Measurements from ENCODE around the gene SBK2.

The SBK2 gene

DNA sequence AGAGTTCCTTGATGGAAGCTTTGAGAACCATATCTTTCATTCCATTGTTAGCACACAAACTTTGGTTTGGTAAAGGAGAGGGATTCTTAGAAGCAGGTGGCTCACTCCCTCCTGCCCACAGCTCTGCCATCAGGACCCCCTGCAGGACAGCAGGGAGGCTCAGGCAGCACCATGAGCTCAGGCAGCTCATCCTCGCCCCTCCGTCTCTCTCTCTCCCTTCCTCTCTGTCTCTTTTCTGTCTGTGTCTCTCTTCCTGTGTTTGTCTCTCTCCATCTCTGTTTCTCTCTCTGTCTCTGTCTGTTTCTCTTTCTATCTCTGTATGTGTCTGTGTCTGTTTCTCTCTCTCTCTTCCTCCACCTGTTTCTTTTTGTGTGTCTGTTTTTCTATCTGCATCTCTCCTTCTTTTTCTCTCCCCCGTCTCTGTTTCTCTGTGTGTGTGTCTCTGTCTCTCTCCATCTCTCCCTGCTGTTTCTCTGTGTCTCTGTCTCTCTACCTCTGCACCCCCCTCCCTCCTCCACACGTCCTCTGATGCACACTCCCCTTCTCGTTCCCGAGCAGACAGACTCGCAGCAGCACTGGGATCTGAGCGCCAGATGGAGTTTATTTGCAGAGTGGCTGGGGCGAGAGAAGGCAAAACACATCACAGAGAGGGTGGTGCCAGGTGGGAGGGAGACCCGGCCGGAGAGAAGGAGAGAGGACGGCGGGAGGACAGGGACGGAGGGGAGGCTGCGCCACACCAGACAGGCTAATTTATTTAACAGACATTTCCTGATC lies 8.7 kb downstream of the SBK2 start:
- Histone ChIP-seq H2BK12ac (ENCODE audit: low read length in 2 of 2) (no peak overlapping the region), H4K91ac (ENCODE audit: low read length) (no peak overlapping the region), H3K23ac (ENCODE audit: low read length in 2 of 2) (no peak overlapping the region), H3K18ac (ENCODE audit: low read depth in 1 of 2, low read length in 2 of 2) (no peak overlapping the region), H2BK120ac (ENCODE audit: low read depth, low read length) (no peak overlapping the region), H2BK5ac (ENCODE audit: low read depth, low read length, poor library complexity, severe bottlenecking) (peak overlapping the region; percentile 20), H2BK15ac (ENCODE audit: low read depth, poor library complexity, severe bottlenecking) (no peak overlapping the region), H3K9ac (ENCODE audit: low read length) (peak overlapping the region; percentile 45), H3K14ac (ENCODE audit: low read length in 2 of 2) (no peak overlapping the region), H3K9me3 (ENCODE audit: control insufficient read depth, low read length) (no peaks in the 10 kb centered on the region), H3K79me1 (replicated peaks; ENCODE audit: low read length, poor library complexity, severe bottlenecking) (no peaks in the 10 kb centered on the region), H4K8ac (ENCODE audit: low read length) (no peak overlapping the region), H3K27me3 (ENCODE audit: control insufficient read depth in 1 of 2, insufficient read depth in 1 of 2, low read length in 2 of 2) (peaks cover 0 to 15% of the 10 kb centered on the region in 2 experiments), H3K4me1 (ENCODE audit: control insufficient read depth, insufficient read depth, low read depth, low read length) (peaks cover 35% of the 10 kb centered on the region), H3K4me2 (ENCODE audit: low read length, poor library complexity, severe bottlenecking) (peak overlapping the region; percentile 59), H2AFZ (ENCODE audit: low read depth, low read length) (no peak overlapping the region), H2AK5ac (ENCODE audit: low read length, severe bottlenecking) (no peak overlapping the region), H3K36me3 (ENCODE audit: control insufficient read depth in 1 of 2, insufficient read depth in 2 of 2, low read depth in 1 of 2, low read length in 2 of 2) (peaks cover 0 to 7% of the 10 kb centered on the region in 2 experiments), H3K4me3 (ENCODE audit: insufficient read depth in 1 of 2, low read depth in 1 of 2, low read length in 2 of 2) (peak overlapping the region in 1 of 2 experiments; percentile 41), H3K4ac (ENCODE audit: low read depth in 1 of 2, low read length in 2 of 2) (no peak overlapping the region), H3K27ac (ENCODE audit: low read length, poor library complexity, severe bottlenecking) (peak overlapping the region; percentile 78)
- WGBS = 50% methylated on average over 8 of the region's 15 CpGs
- DNase-seq = no peak

DNA sequence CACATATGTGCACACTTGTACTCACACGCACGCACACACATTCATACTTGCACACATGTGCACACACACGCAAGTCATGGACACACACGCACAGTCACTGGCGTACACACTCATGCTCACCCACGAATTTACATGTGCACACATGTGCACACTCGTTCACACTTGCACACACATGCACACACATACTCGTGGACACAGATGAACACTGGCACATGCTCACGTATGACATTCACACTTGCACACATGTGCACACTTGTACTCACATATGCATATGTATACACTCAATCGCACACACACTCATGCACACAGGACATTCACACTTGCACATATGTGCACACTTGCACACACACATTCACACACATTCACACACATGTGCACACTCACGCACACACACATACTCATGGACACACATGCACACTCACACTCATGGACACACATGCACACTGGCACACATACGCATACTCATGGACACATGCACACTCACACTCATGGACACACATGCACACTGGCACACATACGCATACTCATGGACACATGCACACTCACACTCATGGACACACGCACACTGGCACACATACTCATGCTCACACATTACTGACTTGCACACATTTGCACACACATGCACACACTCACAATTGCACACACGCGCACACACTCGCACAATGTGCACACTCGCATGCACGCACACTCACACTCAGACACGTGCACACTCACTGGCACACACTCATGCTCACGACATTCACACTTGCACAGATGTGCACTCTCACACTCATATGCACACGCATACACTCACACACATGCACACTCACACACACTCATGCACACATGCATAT lies 9.5 kb downstream of the SBK2 start:
- H4K91ac ChIP-seq (ENCODE audit: low read length) = no peak overlapping the region

DNA sequence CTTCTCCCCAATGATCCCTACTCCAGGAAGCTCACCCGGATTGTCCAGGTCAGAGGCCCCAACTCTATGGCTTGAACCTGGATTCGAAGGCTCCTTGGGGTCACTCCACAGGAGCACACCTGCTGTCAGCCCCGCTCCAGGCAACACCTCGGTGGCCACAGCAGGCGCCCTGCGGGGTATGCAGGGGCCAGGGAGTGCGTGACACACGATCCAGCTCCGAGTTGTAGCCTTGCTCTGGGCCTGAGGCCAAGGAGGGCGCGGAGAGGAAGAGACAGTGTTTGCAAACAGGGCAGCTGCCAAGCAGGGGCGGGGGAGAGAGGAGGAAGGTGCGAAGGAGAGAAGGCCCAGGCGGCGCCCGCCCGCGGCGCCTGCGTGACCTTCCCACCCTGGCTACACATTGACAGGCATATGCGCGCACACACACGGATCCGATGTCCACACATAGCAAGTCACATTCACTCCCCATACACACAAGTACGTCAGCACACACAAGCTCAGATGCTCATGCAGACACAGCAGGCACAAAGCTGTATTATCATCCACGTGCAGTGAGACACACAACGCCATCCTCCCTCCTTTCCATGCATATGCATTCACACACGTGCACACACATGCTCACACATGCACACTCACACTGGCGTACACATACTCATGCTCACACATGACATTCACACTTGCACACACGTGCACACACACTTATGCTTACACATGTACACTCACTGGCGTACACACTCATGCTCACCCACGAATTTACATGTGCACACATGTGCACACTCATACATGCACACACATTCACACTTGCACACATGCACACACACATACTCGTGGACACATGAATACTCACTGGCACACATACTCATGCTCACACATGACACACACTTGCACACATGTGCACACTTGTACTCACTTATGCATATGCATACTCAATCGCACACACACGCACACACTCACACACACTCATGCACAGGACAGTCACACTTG lies 10.4 kb downstream of the SBK2 start:
- Histone ChIP-seq H3K4me1 (ENCODE audit: control insufficient read depth, insufficient read depth, low read depth, low read length) (peaks cover 35% of the 10 kb centered on the region), H2BK12ac (ENCODE audit: low read length in 2 of 2) (no peak overlapping the region), H3K27ac (ENCODE audit: low read length, poor library complexity, severe bottlenecking) (peak overlapping the region; percentile 3), H4K8ac (ENCODE audit: low read length) (no peak overlapping the region), H2AK5ac (ENCODE audit: low read length, severe bottlenecking) (no peak overlapping the region), H3K36me3 (ENCODE audit: control insufficient read depth in 1 of 2, insufficient read depth in 2 of 2, low read depth in 1 of 2, low read length in 2 of 2) (peaks cover 0 to 7% of the 10 kb centered on the region in 2 experiments), H2BK15ac (ENCODE audit: low read depth, poor library complexity, severe bottlenecking) (no peak overlapping the region), H3K23ac (ENCODE audit: low read length in 2 of 2) (no peak overlapping the region), H2BK120ac (ENCODE audit: low read depth, low read length) (no peak overlapping the region), H3K4me3 (ENCODE audit: insufficient read depth in 1 of 2, low read depth in 1 of 2, low read length in 2 of 2) (peak overlapping the region in 1 of 2 experiments; percentile 27), H3K9me3 (ENCODE audit: control insufficient read depth, low read length) (no peaks in the 10 kb centered on the region), H3K9ac (ENCODE audit: low read length) (no peak overlapping the region), H2AFZ (ENCODE audit: low read depth, low read length) (no peak overlapping the region), H3K4me2 (ENCODE audit: low read length, poor library complexity, severe bottlenecking) (no peak overlapping the region), H3K18ac (ENCODE audit: low read depth in 1 of 2, low read length in 2 of 2) (no peak overlapping the region), H2BK5ac (ENCODE audit: low read depth, low read length, poor library complexity, severe bottlenecking) (no peak overlapping the region), H4K91ac (ENCODE audit: low read length) (no peak overlapping the region), H3K27me3 (ENCODE audit: control insufficient read depth in 1 of 2, insufficient read depth in 1 of 2, low read length in 2 of 2) (peaks cover 0 to 15% of the 10 kb centered on the region in 2 experiments), H3K14ac (ENCODE audit: low read length in 2 of 2) (no peak overlapping the region), H3K79me1 (replicated peaks; ENCODE audit: low read length, poor library complexity, severe bottlenecking) (no peaks in the 10 kb centered on the region), H3K4ac (ENCODE audit: low read depth in 1 of 2, low read length in 2 of 2) (no peak overlapping the region)
- WGBS = 66% methylated on average over 31 of the region's 35 CpGs
- peak; percentile 33 for DNase-seq

More for the DNA sequence above, 9.5 kb downstream of the SBK2 start:
- Histone ChIP-seq H3K27me3 (ENCODE audit: control insufficient read depth in 1 of 2, insufficient read depth in 1 of 2, low read length in 2 of 2) (peaks cover 0 to 15% of the 10 kb centered on the region in 2 experiments), H3K23ac (ENCODE audit: low read length in 2 of 2) (no peak overlapping the region), H2BK120ac (ENCODE audit: low read depth, low read length) (no peak overlapping the region), H2AFZ (ENCODE audit: low read depth, low read length) (no peak overlapping the region), H3K14ac (ENCODE audit: low read length in 2 of 2) (no peak overlapping the region), H3K4me2 (ENCODE audit: low read length, poor library complexity, severe bottlenecking) (no peak overlapping the region), H4K8ac (ENCODE audit: low read length) (no peak overlapping the region), H2BK12ac (ENCODE audit: low read length in 2 of 2) (no peak overlapping the region), H3K79me1 (replicated peaks; ENCODE audit: low read length, poor library complexity, severe bottlenecking) (no peaks in the 10 kb centered on the region), H3K27ac (ENCODE audit: low read length, poor library complexity, severe bottlenecking) (no peak overlapping the region), H3K36me3 (ENCODE audit: control insufficient read depth in 1 of 2, insufficient read depth in 2 of 2, low read depth in 1 of 2, low read length in 2 of 2) (peaks cover 0 to 7% of the 10 kb centered on the region in 2 experiments), H3K4ac (ENCODE audit: low read depth in 1 of 2, low read length in 2 of 2) (no peak overlapping the region), H2BK5ac (ENCODE audit: low read depth, low read length, poor library complexity, severe bottlenecking) (no peak overlapping the region), H3K4me3 (ENCODE audit: insufficient read depth in 1 of 2, low read depth in 1 of 2, low read length in 2 of 2) (no peak overlapping the region), H2AK5ac (ENCODE audit: low read length, severe bottlenecking) (no peak overlapping the region), H2BK15ac (ENCODE audit: low read depth, poor library complexity, severe bottlenecking) (no peak overlapping the region), H3K9me3 (ENCODE audit: control insufficient read depth, low read length) (no peaks in the 10 kb centered on the region), H3K9ac (ENCODE audit: low read length) (no peak overlapping the region), H3K4me1 (ENCODE audit: control insufficient read depth, insufficient read depth, low read depth, low read length) (peaks cover 35% of the 10 kb centered on the region), H3K18ac (ENCODE audit: low read depth in 1 of 2, low read length in 2 of 2) (no peak overlapping the region)
- 84% methylated on average over 22 of the region's 22 CpGs for WGBS
- DNase-seq = no peak
